Activated T-helper 2 cell treated with anti-CD3 and anti-CD28 coated beads, Interferon-gamma antibody, Interleukin-2, Interleukin-4, amounts not matched to agents 10 μg/mL and 5 μg/mL and 100 μg/mL, durations not matched to agents 14 hours and 24 hours and 36 hours (primary cell): ENCODE data around the gene AK5. TPM values are rescaled to one million over a fixed set of nuclear protein-coding genes. Genes with fewer than 3 reads are reported as not detected.
"Not testable (repeated sequence)": the region's sequence is repeated elsewhere in the genome, so short reads cannot be mapped to it uniquely, and the experiment has no call there.

Experiments used
- DNase-seq: peaks from one replicate; pipeline ENCODE4 v3.0.0; 2021; ENCODE audit warnings: low spot score
- H3K27ac Mint-ChIP-seq: one replicate; pipeline ENCODE4 v1.8.0; 2021; ENCODE audit warnings: mixed read lengths
- H3K27me3 Mint-ChIP-seq: one replicate; pipeline ENCODE4 v1.8.0; 2021; ENCODE audit warnings: low read depth, mixed read lengths
- H3K36me3 Mint-ChIP-seq: one replicate; pipeline ENCODE4 v1.8.0; 2021; ENCODE audit warnings: low read depth, mixed read lengths
- H3K4me1 Mint-ChIP-seq: one replicate; pipeline ENCODE4 v1.8.0; 2021; ENCODE audit warnings: low read depth, mixed read lengths
- H3K4me3 Mint-ChIP-seq: one replicate; pipeline ENCODE4 v1.8.0; 2021; ENCODE audit warnings: low read depth, mild to moderate bottlenecking, moderate library complexity, mixed read lengths
- H3K9me3 Mint-ChIP-seq: one replicate; pipeline ENCODE4 v1.8.0; 2021; ENCODE audit warnings: mixed read lengths
- intact Hi-C: fragments of 100-400 bp; cut with micrococcal nuclease; formaldehyde crosslinking; loops from one replicate; pipeline ENCODE4 v1.15.1; 2023
- total RNA-seq: library from RNA; stranded (reverse); gene quantifications from 2 replicates; pipeline ENCODE4 v1.2.3, GENCODE V29; 2022

The AK5 gene
- total RNA-seq, 1 donor from 2014 or later = not detected

- Mint-ChIP-seq H3K27me3 (no peaks in the 10 kb centered on the region), H3K36me3 (no peaks in the 10 kb centered on the region), H3K27ac (no peak overlapping the region), H3K4me1 (peaks cover 2% of the 10 kb centered on the region), H3K4me3 (no peak overlapping the region), H3K9me3 (no peaks in the 10 kb centered on the region)
- intact Hi-C loops = no loop called here
- DNase-seq = no peak
Observed at GRCh38 chr1:77303387-77303786, 21.6 kb downstream of the AK5 start.

GRCh38 chr1:77308889-77309621 is 27.2 kb downstream of the AK5 start:
- no peaks in the 10 kb centered on the region for H3K36me3 Mint-ChIP-seq
- DNase-seq = no peak
- H3K9me3 Mint-ChIP-seq = peaks cover 4% of the 10 kb centered on the region
- H3K27ac Mint-ChIP-seq = no peak overlapping the region
- H3K4me1 Mint-ChIP-seq = peaks cover 11% of the 10 kb centered on the region
- H3K4me3 Mint-ChIP-seq = no peak overlapping the region
- no peaks in the 10 kb centered on the region for H3K27me3 Mint-ChIP-seq
- intact Hi-C loops = no loop called here

DNA sequence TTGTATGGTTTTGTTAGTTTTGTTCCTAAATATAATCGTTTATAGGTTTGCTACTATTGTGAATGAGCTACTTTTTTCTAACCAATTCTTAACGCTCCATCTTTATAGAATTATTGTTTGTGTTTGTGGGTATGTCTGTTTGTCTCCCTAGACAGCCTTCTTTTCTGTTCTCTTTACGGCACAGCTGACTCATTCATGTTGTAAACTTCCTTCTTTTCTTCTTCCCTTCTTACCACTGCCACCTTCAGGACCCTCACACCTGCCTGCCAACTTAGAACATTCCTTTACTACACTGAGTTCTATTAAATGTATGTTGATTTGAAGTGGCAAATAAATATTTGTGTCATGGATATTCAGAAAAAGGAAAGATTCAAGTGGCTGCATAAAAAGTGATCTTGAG is 29.1 kb downstream of the AK5 start:
- Mint-ChIP-seq H3K27me3 (no peaks in the 10 kb centered on the region), H3K36me3 (no peaks in the 10 kb centered on the region), H3K27ac (no peak overlapping the region), H3K4me3 (no peak overlapping the region), H3K9me3 (peaks cover 4% of the 10 kb centered on the region), H3K4me1 (peaks cover 10% of the 10 kb centered on the region)
- intact Hi-C loops = no loop called here
- DNase-seq = no peak

DNA sequence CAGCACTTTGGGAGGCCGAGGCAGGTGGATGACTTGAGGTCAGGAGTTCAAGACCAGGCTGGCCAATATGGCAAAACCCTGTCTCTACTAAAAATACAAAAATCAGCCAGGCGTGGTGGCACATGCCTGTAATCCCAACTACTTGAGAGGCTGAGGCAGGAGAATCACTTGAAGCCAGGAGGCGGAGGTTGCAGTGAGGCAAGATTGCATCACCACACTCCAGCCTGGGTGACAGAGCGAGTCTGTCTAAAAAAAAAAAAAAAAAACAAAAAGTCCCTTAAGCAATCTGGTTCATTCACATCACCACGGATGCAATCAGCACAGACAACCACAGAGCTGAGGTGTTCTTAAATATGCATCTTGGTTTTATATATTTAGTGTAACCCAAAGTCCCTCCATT is 30.5 kb downstream of the AK5 start:
- DNase-seq, intact Hi-C loops, H3K27ac Mint-ChIP-seq, H3K4me3 Mint-ChIP-seq, H3K27me3 Mint-ChIP-seq, H3K9me3 Mint-ChIP-seq, H3K36me3 Mint-ChIP-seq: not testable (repeated sequence)
- peaks cover 10% of the 10 kb centered on the region for H3K4me1 Mint-ChIP-seq

GRCh38 chr1:77313491-77313890 is 31.7 kb downstream of the AK5 start:
- H3K9me3 Mint-ChIP-seq = peaks cover 4% of the 10 kb centered on the region
- peaks cover 10% of the 10 kb centered on the region for H3K4me1 Mint-ChIP-seq
- H3K27ac Mint-ChIP-seq = no peak overlapping the region
- peak; percentile 11 for DNase-seq
- H3K4me3 Mint-ChIP-seq = no peak overlapping the region
- intact Hi-C loops = no loop called here
- no peaks in the 10 kb centered on the region for H3K36me3 Mint-ChIP-seq
- H3K27me3 Mint-ChIP-seq = no peaks in the 10 kb centered on the region

GRCh38 chr1:77316006-77316405 is 34.2 kb downstream of the AK5 start:
- H3K36me3 Mint-ChIP-seq = no peaks in the 10 kb centered on the region
- H3K27me3 Mint-ChIP-seq = no peaks in the 10 kb centered on the region
- H3K9me3 Mint-ChIP-seq = peaks cover 1% of the 10 kb centered on the region
- no peak overlapping the region for H3K4me3 Mint-ChIP-seq
- H3K4me1 Mint-ChIP-seq = peaks cover 2% of the 10 kb centered on the region
- DNase-seq = no peak
- H3K27ac Mint-ChIP-seq = no peak overlapping the region
- intact Hi-C loops = no loop called here

DNA sequence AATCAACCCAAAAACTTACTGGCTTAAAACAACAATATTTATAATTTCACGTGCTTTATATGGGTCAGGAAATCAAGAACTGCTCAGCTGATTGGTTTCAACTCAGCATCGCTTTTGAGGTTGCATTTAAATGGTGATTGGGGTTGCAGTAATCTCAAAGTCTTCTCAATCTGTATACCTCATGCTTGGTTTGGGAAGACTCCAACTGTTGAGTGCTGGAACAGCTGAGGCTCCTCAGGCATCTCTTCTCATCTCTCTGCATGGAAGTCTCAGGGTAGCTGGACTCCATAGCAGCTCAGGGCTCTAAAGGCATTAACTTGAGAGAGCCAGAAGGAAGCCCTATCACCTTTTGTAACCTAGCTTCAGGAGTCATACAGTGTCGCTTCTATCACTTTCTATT is 35.1 kb downstream of the AK5 start:
- H3K27ac Mint-ChIP-seq = no peak overlapping the region

DNA sequence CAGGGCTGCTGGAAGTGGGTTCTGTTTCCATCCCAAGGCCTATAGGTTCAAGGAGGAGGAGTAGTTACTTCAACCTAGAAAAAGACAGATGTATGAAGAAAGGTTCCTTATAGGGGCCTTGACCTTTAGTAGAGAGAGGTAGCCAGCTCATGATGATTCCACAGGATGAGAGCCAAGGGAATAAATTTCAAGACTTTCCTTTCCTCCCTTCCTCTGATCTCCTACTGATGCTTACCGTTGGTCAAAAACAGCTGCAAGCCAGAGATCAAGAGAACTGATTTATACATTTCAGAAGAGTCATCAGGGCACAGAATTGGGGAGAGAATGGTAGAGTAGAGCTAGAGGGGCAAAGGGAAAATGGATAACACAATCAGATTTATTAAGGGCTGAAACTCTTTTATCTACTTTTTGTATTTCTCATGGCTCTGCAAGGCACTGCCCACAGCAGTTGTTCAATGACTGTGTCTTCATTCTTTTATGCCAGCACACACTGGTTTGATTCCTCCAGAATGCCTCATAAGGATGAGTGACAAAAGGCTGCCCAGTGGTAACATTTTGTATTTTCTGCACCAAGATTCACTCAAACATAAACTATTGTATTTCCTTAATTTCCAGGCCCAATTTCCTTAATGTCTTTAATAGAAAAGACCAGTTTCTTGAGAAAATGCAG is 37.4 kb downstream of the AK5 start:
- H3K36me3 Mint-ChIP-seq = no peaks in the 10 kb centered on the region
- H3K27ac Mint-ChIP-seq = no peak overlapping the region
- H3K4me1 Mint-ChIP-seq = no peaks in the 10 kb centered on the region
- no peak overlapping the region for H3K4me3 Mint-ChIP-seq
- intact Hi-C loops = no loop called here
- DNase-seq = no peak
- H3K9me3 Mint-ChIP-seq = no peaks in the 10 kb centered on the region
- no peaks in the 10 kb centered on the region for H3K27me3 Mint-ChIP-seq

More for the DNA sequence above, 35.1 kb downstream of the AK5 start:
- Mint-ChIP-seq H3K4me3 (no peak overlapping the region), H3K36me3 (no peaks in the 10 kb centered on the region), H3K9me3 (no peaks in the 10 kb centered on the region), H3K4me1 (no peaks in the 10 kb centered on the region), H3K27me3 (no peaks in the 10 kb centered on the region)
- intact Hi-C loops = no loop called here
- no peak for DNase-seq

DNA sequence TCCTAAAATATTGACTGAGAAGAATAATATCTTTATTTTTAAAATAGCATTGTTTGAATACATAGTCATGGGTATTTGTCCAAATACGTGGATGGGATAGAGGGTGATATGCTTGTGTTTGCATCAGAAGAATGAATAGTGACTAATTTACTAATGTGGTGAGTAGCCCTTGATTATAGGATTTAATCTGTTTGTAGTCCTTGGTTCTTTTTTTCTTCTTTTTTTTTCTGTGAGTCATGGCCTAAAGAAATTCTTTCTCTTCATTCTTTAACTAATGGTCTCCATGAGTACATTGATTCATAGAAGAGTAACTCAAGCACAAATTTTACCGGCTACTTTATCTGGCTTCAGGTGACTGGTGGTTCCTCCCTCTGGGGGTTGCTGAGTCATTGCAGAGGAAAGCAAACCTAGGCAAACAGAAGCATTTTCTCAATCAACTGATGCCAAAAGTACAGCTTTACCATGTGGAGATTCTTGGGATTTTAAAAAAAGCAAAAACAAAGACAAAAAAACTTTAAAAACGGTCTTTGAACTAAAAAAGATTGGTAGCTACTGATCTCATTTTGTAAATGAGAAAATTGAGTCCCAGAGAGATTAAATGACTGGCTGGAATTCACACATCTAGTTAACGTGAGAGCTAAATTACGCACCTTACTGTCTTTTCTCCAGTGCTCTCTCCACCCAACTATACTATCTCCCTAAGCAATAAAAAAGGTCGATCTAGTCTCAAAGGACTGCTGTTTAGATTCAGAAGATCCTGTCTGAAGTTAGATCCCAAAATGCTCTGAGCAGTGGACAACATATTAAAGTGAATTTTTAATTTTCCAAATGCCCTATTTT is 40.5 kb downstream of the AK5 start:
- H3K9me3 Mint-ChIP-seq = no peaks in the 10 kb centered on the region

DNA sequence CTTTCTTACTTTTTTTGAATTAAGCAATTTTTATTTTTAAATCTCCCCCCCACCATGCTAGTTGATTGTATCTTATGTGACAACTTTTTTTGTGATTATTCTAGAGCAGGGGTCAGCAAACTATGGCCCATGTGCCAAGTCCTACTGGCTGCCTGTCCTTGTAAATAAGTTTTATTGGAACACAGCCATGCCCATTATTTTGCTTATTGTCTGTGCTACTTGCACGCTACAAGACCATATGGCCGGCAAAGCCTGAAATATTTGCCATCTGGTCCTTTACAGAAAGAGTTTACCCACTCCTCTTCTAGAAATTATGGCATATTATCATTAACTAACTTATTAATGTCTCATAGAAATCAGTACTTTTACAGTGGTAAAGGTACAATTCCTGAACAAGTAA is 51.7 kb downstream of the AK5 start:
- DNase-seq = no peak
- no peaks in the 10 kb centered on the region for H3K36me3 Mint-ChIP-seq
- no peaks in the 10 kb centered on the region for H3K27me3 Mint-ChIP-seq
- H3K27ac Mint-ChIP-seq = no peak overlapping the region
- no peak overlapping the region for H3K4me3 Mint-ChIP-seq
- intact Hi-C loops = no loop called here
- H3K4me1 Mint-ChIP-seq = no peaks in the 10 kb centered on the region
- no peaks in the 10 kb centered on the region for H3K9me3 Mint-ChIP-seq

More for the DNA sequence above, 40.5 kb downstream of the AK5 start:
- DNase-seq = no peak
- H3K27ac Mint-ChIP-seq = no peak overlapping the region
- no peak overlapping the region for H3K4me3 Mint-ChIP-seq
- intact Hi-C loops = no loop called here
- no peaks in the 10 kb centered on the region for H3K36me3 Mint-ChIP-seq
- H3K4me1 Mint-ChIP-seq = no peaks in the 10 kb centered on the region
- H3K27me3 Mint-ChIP-seq = no peaks in the 10 kb centered on the region

GRCh38 chr1:77336729-77337128 is 54.9 kb downstream of the AK5 start:
- H3K9me3 Mint-ChIP-seq = no peaks in the 10 kb centered on the region

DNA sequence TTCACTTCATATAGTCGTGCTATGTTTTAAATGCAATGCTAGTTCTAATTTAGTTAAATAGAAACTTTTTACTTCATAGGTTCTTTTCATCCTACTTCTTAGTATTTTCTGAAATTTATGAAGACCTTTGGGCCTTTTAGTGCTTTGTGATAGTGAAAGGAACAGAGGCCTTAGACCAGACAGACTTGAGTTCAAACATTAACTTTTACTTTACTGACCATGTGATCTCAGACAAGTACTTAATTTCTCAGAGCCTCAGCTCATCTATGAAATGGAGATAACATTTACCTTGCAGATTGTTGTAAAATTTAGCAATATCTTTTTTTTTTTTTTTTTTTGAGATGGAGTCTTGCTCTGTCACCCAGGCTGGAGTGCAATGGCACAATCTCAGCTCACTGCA is 57.5 kb downstream of the AK5 start:
- Mint-ChIP-seq H3K4me3 (no peak overlapping the region), H3K27ac (no peak overlapping the region), H3K4me1 (no peaks in the 10 kb centered on the region), H3K36me3 (no peaks in the 10 kb centered on the region), H3K27me3 (no peaks in the 10 kb centered on the region), H3K9me3 (no peaks in the 10 kb centered on the region)
- no peak for DNase-seq
- intact Hi-C loops = no loop called here

More at GRCh38 chr1:77336729-77337128, 54.9 kb downstream of the AK5 start:
- DNase-seq = no peak
- intact Hi-C loops = no loop called here
- H3K4me1 Mint-ChIP-seq = no peaks in the 10 kb centered on the region
- H3K27ac Mint-ChIP-seq = no peak overlapping the region
- H3K27me3 Mint-ChIP-seq = no peaks in the 10 kb centered on the region
- no peaks in the 10 kb centered on the region for H3K36me3 Mint-ChIP-seq
- H3K4me3 Mint-ChIP-seq = no peak overlapping the region

- Mint-ChIP-seq H3K4me3 (no peak overlapping the region), H3K9me3 (no peaks in the 10 kb centered on the region), H3K27ac (no peak overlapping the region), H3K27me3 (no peaks in the 10 kb centered on the region), H3K4me1 (no peaks in the 10 kb centered on the region), H3K36me3 (no peaks in the 10 kb centered on the region)
- DNase-seq = no peak
- intact Hi-C loops = no loop called here
Observed at GRCh38 chr1:77341195-77341594, 59.4 kb downstream of the AK5 start.
